AG10803 (cell line): ENCODE data around the gene NRDC.

Experiments
- DNase-seq: peaks from one replicate; pipeline ENCODE4 v3.0.0; 2010; ENCODE audit warnings: low read depth
- H3K4me3 ChIP-seq: 2 replicates; pipeline ENCODE4 v1.5.1; 2011; ENCODE audit warnings: mild to moderate bottlenecking, low read length, control low read depth
- TF ChIP-seq, protein P1 (sequence below): conservative IDR thresholded peaks from 2 replicates; pipeline ENCODE4 v1.5.1; 2011; ENCODE audit warnings: mild to moderate bottlenecking, low read length, control low read depth, inconsistent platforms

The NRDC gene

DNA sequence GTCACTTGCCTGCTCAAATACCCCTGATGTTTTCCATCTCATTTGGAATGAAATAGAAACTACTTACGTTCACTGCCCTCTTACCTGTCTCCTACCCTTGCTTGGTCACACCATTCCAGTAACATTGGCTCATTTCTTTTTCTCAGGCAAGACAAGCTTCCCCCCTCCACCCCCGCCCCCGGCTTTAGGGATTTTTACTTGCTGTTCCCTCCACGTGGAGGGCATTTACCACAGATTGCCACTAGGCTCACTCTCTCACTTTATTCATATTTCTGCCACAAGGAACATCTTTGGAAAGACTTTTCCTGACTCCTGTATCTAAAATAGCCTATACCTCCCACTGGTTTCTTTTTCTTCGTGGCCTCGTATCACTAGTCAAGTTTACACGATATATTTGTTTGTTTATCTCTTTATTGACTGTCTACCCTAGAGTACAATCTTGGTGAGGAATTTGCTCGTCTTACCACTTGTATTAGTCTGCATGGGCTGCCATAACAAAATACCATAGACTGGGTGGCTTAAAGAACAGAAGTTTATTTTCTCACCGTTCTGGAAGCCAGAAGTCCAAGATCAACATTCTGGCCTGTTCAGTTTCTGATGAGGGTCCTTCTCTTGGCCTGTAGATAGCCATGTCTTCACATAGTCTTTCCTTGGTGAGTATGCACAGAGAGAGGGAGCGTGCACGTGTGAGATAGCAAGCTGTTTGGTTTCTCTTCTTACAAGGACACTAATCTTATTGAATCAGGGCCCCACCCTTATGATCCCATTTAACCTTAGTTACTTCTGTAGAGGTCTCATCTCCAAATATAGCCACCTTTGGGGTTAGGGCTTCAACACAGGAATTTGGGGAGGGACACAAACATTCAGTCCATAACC is 126.2 kb downstream of the NRDC start:
- TF ChIP-seq, protein P1, sequence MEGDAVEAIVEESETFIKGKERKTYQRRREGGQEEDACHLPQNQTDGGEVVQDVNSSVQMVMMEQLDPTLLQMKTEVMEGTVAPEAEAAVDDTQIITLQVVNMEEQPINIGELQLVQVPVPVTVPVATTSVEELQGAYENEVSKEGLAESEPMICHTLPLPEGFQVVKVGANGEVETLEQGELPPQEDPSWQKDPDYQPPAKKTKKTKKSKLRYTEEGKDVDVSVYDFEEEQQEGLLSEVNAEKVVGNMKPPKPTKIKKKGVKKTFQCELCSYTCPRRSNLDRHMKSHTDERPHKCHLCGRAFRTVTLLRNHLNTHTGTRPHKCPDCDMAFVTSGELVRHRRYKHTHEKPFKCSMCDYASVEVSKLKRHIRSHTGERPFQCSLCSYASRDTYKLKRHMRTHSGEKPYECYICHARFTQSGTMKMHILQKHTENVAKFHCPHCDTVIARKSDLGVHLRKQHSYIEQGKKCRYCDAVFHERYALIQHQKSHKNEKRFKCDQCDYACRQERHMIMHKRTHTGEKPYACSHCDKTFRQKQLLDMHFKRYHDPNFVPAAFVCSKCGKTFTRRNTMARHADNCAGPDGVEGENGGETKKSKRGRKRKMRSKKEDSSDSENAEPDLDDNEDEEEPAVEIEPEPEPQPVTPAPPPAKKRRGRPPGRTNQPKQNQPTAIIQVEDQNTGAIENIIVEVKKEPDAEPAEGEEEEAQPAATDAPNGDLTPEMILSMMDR = no peak
- DNase-seq = no peak
- H3K4me3 ChIP-seq = no peak overlapping the region

DNA sequence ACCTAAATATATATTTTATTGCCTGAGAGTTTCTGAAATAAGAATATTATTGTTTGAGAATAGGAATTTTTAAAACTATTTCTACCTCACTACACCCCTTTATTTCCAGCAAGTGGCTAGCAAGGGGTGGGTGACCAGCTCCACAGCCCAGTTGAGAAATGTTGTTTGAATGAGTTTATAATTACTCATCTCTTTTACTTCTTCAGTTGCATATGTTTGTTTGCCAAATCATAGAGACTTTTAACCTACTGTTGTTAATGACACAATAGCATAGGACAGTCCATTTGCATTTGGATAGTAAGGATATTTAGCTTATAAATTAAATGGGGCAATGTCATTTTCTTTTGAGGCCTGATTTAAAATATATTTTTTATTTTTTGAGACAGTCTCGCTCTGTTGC is 127.8 kb downstream of the NRDC start:
- TF ChIP-seq, protein P1 = no peak
- no peak for DNase-seq
- H3K4me3 ChIP-seq = no peak overlapping the region

DNA sequence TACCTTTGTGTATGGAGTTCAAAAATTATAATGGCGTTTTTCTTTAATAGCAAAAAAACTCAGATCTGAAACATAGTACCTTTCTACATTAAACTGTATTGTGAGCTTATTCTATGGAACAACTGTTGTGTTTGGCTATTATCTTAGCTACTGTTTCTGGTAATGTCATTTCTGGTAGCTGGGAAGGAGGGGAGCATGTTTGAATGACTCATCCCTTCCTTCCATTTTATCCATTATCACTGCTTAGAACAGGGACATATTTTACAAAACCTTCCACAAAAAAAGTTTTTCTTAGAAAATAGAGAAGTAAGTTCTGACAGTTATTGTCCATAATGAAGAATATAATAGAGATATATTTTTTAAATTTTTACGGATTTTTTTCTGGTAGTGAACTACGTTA is 128.3 kb downstream of the NRDC start:
- DNase-seq = no peak

DNA sequence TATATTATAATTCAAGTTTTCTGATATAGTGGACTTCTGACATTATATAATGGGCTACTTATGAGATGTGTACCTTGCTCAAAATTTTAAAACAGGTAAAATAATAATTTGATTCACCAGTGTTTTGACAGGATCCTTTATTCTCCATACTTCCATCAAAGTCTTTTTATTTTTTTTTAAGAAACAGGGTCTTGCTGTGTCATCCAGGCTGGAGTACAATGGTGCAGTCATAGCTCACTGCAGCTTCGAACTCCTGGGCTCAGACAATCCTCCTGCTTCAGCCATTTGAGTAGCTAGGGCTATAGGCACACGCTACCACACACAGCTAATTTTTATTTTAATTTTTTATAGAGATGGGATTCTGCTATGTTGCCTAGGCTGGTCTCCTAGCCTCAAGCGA is 129.4 kb downstream of the NRDC start:
- DNase-seq = no peak
- TF ChIP-seq, protein P1 = no peak
- H3K4me3 ChIP-seq = no peak overlapping the region

More for the DNA sequence above, 128.3 kb downstream of the NRDC start:
- TF ChIP-seq, protein P1 = no peak
- H3K4me3 ChIP-seq = no peak overlapping the region

DNA sequence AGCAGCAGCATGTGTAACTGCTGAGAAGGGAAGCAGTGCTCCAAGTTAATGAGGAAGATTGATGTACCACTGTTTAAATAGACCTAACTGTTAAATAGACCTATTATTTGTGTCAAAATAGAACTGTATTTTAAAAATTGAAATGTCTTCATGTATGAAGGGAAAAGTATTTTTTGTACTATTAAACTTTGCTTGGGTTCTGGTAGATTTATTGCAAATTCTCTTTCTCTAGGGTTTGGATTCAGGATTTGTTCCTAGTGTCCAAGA is 133.3 kb downstream of the NRDC start:
- no peak overlapping the region for H3K4me3 ChIP-seq
- TF ChIP-seq, protein P1 = no peak
- DNase-seq = no peak

DNA sequence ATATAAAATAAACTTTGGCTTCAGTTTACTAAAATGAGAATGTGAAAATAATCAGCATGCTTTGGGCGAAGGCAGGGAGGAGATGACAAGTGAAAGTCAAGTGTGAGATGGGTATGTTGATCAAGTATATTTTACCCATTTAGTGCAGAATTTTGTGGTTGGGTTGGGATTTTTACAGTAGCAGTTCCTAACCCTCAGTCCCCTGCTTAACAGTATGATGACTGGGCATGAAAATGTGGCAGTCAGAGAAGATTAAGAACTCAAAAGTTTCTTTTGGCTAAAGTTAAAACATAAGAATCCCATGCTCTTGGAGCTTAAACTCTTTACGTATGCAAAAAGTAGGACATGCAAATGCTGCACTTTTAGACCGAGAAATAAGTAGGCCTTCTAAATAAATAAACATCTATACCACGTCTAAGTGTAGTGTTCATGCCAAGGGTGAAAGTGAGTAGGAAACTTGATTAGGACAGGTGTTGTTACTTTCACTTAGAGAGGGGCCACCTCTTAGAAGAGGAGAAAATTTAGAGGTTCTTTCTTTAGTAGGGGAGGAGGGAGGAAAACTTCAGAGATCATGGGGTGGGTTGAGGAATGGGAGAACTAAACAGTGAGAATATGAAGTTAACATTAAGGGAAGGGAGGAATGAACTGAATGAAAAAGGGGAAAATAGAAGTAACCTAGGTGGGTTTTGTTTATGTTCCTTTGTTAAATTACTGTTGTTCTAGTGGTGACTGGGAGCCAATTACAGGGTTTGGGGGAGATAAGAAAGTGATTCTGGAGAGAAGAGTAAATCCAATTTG is 133.8 kb downstream of the NRDC start:
- no peak for DNase-seq
- TF ChIP-seq, protein P1 = no peak
- H3K4me3 ChIP-seq = no peak overlapping the region
